Smooth muscle cell (in vitro differentiated cells): ENCODE data around the gene PPL. TPM values are rescaled to one million over a fixed set of nuclear protein-coding genes. Genes with fewer than 3 reads are reported as not detected.

Source experiments
- DNase-seq: peaks from one replicate; lab custom pipeline; 2025; ENCODE audit not compliant: unreplicated experiment; lab: John Stamatoyannopoulos, UW
- H2AFZ ChIP-seq: fragments of 200-600 bp; sonication (generic); 2 replicates; pipeline ENCODE4 v1.6.0; 2016; ENCODE audit warnings: antibody characterized with exemption, low read depth, mild to moderate bottlenecking
- H3F3A ChIP-seq: fragments of 200-600 bp; sonication (generic); 2 replicates; pipeline ENCODE4 v1.6.0; 2017; ENCODE audit warnings: antibody characterized with exemption, low read depth
- H3K27ac ChIP-seq: fragments of 200-600 bp; sonication (generic); 2 replicates; pipeline ENCODE4 v1.5.1; 2016; ENCODE audit warnings: low read depth, mild to moderate bottlenecking
- H3K27me3 ChIP-seq: fragments of 200-600 bp; sonication (generic); 2 replicates; pipeline ENCODE4 v1.6.1; 2016; ENCODE audit warnings: low read depth, mild to moderate bottlenecking
- H3K36me3 ChIP-seq: fragments of 200-600 bp; sonication (generic); 2 replicates; pipeline ENCODE4 v1.5.1; 2016; ENCODE audit warnings: low read depth
- H3K4me1 ChIP-seq: fragments of 200-600 bp; sonication (generic); 2 replicates; pipeline ENCODE4 v1.5.1; 2016; ENCODE audit warnings: low read depth
- H3K4me2 ChIP-seq: fragments of 200-600 bp; sonication (generic); 2 replicates; pipeline ENCODE4 v1.6.0; 2016; ENCODE audit warnings: mild to moderate bottlenecking
- H3K4me3 ChIP-seq: fragments of 200-600 bp; sonication (generic); 2 replicates; pipeline ENCODE4 v1.5.1; 2016; ENCODE audit warnings: mild to moderate bottlenecking
- H3K79me2 ChIP-seq: fragments of 200-600 bp; sonication (generic); 2 replicates; pipeline ENCODE4 v1.6.0; 2016; ENCODE audit warnings: low read depth, mild to moderate bottlenecking
- H3K9ac ChIP-seq: fragments of 200-600 bp; sonication (generic); 2 replicates; pipeline ENCODE4 v1.6.0; 2016; ENCODE audit warnings: low read depth
- H3K9me3 ChIP-seq: fragments of 200-600 bp; sonication (generic); replicated peaks from 2 replicates; pipeline ENCODE4 v1.5.1; 2016; ENCODE audit warnings: low read depth
- H4K20me1 ChIP-seq: fragments of 200-600 bp; sonication (generic); 2 replicates; pipeline ENCODE4 v1.6.0; 2016; ENCODE audit warnings: low read depth
- WGBS: methylation state at CpG from one replicate; pipeline ENCODE4 v1.1.7; 2016; ENCODE audit warnings: low lambda C conversion rate; 5-methylcytosine and 5-hydroxymethylcytosine counted together
- polyA plus RNA-seq: library from polyadenylated mRNA; unstranded; fragments of >200 nt; fragmentation: Nextera tagmentation; extraction: Ambion mirVana; gene quantifications from 2 replicates; pipeline ENCODE4 v1.2.1, GENCODE V29; 2016
- total RNA-seq: library from RNA; depleted of rRNA; stranded (reverse); fragments of >200 nt; gene quantifications from 2 replicates; pipeline ENCODE4 v1.2.3, GENCODE V29; 2014
- TF ChIP-seq, protein P1 (sequence below): fragments of 200-600 bp; sonication (generic); IDR thresholded peaks from 2 replicates; pipeline ENCODE4 v1.5.1; 2017; ENCODE audit warnings: borderline replicate concordance, mild to moderate bottlenecking, antibody characterized with exemption; ENCODE audit not compliant: insufficient read depth, poor library complexity, severe bottlenecking

Gene PPL
- total and polyA plus RNA-seq, 2 experiments from 2014 or later, result 3.0 to 7.7 TPM

DNA sequence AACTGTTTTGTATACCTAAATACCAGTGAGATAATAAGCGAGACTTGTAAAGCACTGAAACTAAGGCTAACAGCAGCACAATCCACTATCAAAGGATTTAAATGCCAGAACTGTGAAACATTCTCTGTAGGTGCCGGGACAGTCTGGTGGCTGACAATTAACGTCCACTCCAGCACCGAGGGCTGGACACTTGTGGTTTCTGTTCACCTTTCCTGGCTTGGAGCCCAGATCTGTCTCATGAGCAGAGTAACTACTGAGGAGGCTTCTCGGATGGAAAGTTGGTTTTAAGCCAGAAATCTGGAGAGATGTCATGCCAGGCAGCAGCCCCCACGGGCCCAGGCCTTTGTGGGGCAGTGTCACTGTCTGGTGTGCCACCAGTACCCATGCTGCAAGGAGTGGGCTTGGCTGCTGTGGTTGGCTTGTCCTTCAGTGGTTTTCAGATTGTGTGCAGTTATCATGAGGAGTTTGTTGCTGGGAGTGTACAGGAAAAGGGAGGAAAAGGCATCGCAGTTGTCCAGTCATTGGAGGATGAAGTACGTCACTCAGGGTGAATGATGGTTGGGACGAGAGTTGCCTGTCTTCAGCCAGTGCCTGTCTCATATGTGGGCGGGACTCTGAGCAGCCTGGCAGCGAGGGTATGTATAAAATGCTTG is 54.2 kb downstream of the PPL start:
- no peak overlapping the region for H3K4me3 ChIP-seq
- no peak overlapping the region for H3K4me2 ChIP-seq
- no peak overlapping the region for H3K27ac ChIP-seq
- 84% methylated on average over 11 of the region's 11 CpGs for WGBS
- no peaks in the 10 kb centered on the region for H3K9me3 ChIP-seq
- no peak overlapping the region for H2AFZ ChIP-seq
- H3K9ac ChIP-seq, result no peak overlapping the region
- H3K27me3 ChIP-seq, result no peaks in the 10 kb centered on the region
- no peaks in the 10 kb centered on the region for H3K79me2 ChIP-seq
- no peaks in the 10 kb centered on the region for H3F3A ChIP-seq
- H3K4me1 ChIP-seq, result no peaks in the 10 kb centered on the region
- TF ChIP-seq, protein P1, sequence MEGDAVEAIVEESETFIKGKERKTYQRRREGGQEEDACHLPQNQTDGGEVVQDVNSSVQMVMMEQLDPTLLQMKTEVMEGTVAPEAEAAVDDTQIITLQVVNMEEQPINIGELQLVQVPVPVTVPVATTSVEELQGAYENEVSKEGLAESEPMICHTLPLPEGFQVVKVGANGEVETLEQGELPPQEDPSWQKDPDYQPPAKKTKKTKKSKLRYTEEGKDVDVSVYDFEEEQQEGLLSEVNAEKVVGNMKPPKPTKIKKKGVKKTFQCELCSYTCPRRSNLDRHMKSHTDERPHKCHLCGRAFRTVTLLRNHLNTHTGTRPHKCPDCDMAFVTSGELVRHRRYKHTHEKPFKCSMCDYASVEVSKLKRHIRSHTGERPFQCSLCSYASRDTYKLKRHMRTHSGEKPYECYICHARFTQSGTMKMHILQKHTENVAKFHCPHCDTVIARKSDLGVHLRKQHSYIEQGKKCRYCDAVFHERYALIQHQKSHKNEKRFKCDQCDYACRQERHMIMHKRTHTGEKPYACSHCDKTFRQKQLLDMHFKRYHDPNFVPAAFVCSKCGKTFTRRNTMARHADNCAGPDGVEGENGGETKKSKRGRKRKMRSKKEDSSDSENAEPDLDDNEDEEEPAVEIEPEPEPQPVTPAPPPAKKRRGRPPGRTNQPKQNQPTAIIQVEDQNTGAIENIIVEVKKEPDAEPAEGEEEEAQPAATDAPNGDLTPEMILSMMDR, result no peak
- H4K20me1 ChIP-seq, result peaks cover 19% of the 10 kb centered on the region
- H3K36me3 ChIP-seq, result no peaks in the 10 kb centered on the region
- no peak for DNase-seq

DNA sequence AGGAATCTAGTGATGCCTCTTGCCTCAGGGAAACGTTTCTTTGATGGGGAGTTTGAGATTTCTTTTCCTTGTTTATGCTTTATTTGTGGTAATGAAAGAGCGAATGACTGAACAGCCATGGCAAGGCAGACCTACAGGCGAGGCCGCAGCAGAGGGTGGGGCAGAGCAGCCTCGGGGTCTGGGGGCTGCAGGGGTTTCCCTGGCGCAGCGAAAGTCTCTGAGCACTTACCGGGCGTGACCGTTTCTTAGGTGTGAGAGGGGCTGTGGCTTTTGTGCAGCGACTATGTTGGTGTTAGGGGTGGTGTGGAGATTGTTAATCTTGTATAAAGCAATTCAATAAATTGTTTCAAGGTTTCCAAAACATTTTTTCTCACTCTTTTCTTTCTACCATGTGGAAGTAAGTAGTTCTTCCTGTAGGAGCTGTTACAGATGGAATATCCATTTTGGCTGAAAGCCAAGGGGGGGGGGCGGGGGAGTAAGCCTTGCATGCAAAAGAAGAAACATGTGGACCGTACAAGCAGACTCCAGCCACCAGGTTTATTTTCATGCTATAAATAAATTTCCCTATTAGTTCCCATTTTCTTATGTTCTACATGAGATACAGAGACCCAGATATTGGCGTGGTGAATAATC is 54.8 kb downstream of the PPL start:
- no peaks in the 10 kb centered on the region for H3K36me3 ChIP-seq

DNA sequence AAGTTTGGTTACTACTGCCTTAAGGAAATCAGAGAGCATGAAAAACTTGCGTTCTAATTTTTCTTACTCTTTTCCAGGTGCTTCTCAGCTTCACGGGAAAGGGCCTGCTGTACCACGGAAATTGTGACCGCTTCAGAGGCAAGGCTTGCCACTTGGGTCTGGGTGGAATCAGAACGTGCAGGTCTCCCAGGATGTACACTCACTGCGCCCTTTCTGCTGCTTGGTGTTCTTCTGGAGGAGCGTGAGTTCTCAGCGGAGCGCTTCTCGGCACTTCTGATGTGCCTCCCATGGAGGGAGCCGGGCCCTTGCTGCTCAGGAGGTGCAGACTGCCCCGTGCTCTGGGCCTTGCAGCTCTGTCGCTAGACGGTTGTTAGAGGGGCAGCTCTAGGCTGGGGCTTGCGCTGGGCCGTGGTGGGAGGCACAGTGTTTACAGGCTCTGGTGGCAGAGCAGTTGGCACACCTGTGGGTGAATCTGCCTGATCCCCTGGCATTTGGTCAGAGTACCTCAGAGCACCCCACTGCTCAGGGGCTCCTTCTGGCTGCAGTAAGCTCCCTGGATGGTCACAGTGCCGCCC is 56.9 kb downstream of the PPL start:
- Histone ChIP-seq H3K9ac (no peak overlapping the region), H3K79me2 (no peaks in the 10 kb centered on the region), H3K36me3 (no peaks in the 10 kb centered on the region), H3K4me1 (no peaks in the 10 kb centered on the region), H3K27ac (no peak overlapping the region), H2AFZ (no peak overlapping the region), H4K20me1 (peaks cover 19% of the 10 kb centered on the region), H3K27me3 (no peaks in the 10 kb centered on the region), H3K9me3 (no peaks in the 10 kb centered on the region), H3F3A (no peaks in the 10 kb centered on the region), H3K4me2 (no peak overlapping the region), H3K4me3 (no peak overlapping the region)
- TF ChIP-seq, protein P1, result no peak
- no peak for DNase-seq
- WGBS, result 94% methylated on average over 17 of the region's 17 CpGs

More for the DNA sequence above, 54.8 kb downstream of the PPL start:
- Histone ChIP-seq H3K4me3 (no peak overlapping the region), H3K9me3 (no peaks in the 10 kb centered on the region), H3F3A (no peaks in the 10 kb centered on the region), H4K20me1 (peaks cover 19% of the 10 kb centered on the region), H3K4me1 (no peaks in the 10 kb centered on the region), H3K27ac (no peak overlapping the region), H3K27me3 (no peaks in the 10 kb centered on the region), H3K9ac (no peak overlapping the region), H3K4me2 (no peak overlapping the region), H2AFZ (no peak overlapping the region), H3K79me2 (no peaks in the 10 kb centered on the region)
- WGBS, result 89% methylated on average over 14 of the region's 14 CpGs
- TF ChIP-seq, protein P1, result no peak
- no peak for DNase-seq
